Liver (tissue), 3 donors: Measurements from ENCODE around the gene ATXN10.

Experiments
- ATF3 ChIP-seq: IDR thresholded peaks from 2 replicates; pipeline ENCODE4 v1.6.1; 2016; ENCODE audit warnings: antibody characterized with exemption
- CTCF ChIP-seq: fragments of 150-350 bp; IDR thresholded peaks from 2 replicates; pipeline ENCODE4 v1.5.1; 2017; ENCODE audit warnings: improper control_type of control experiment, low read depth, low read length; ENCODE audit not compliant: missing input control
- FOXA1 ChIP-seq: IDR thresholded peaks from 2 replicates; pipeline ENCODE4 v1.6.1; 2016; ENCODE audit warnings: antibody characterized with exemption
- HNF4G ChIP-seq: IDR thresholded peaks from 2 replicates; pipeline ENCODE4 v1.6.1; 2016; ENCODE audit warnings: antibody characterized with exemption
- REST ChIP-seq: IDR thresholded peaks from 2 replicates; pipeline ENCODE4 v1.6.1; 2016; ENCODE audit warnings: antibody characterized with exemption, mild to moderate bottlenecking
- RXRA ChIP-seq, 2 donors: IDR thresholded peaks; 2 replicates each; pipeline ENCODE4 v1.6.1; 2017 to 2018; ENCODE audit warnings: antibody characterized with exemption in 2 of 2, mild to moderate bottlenecking in 1 of 2
- SP1 ChIP-seq: IDR thresholded peaks from 2 replicates; pipeline ENCODE4 v1.6.1; 2018; ENCODE audit warnings: antibody characterized with exemption, mild to moderate bottlenecking
- ZBTB33 ChIP-seq: IDR thresholded peaks from 2 replicates; pipeline ENCODE4 v1.6.1; 2016; ENCODE audit warnings: antibody characterized with exemption
- TF ChIP-seq, protein P1 (sequence below): IDR thresholded peaks from 2 replicates; pipeline ENCODE4 v1.6.1; 2016; ENCODE audit warnings: antibody characterized with exemption
- donor health status: healthy.
- donor health status: healthy.

- no peak for TF ChIP-seq FOXA1
- TF ChIP-seq, protein P1, sequence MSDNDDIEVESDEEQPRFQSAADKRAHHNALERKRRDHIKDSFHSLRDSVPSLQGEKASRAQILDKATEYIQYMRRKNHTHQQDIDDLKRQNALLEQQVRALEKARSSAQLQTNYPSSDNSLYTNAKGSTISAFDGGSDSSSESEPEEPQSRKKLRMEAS: no peak
- no peak for TF ChIP-seq CTCF
- TF ChIP-seq RXRA (IDR thresholded peaks at IDR 0.05): no peak
- TF ChIP-seq ATF3: no peak
- TF ChIP-seq SP1: no peak
- no peak for TF ChIP-seq ZBTB33
- no peak for TF ChIP-seq REST
- TF ChIP-seq HNF4G: no peak
Observed at GRCh38 chr22:45876136-45877035, 204.8 kb downstream of the ATXN10 start.
